ENCODE measurements around the gene ANKRD13A.

DNA sequence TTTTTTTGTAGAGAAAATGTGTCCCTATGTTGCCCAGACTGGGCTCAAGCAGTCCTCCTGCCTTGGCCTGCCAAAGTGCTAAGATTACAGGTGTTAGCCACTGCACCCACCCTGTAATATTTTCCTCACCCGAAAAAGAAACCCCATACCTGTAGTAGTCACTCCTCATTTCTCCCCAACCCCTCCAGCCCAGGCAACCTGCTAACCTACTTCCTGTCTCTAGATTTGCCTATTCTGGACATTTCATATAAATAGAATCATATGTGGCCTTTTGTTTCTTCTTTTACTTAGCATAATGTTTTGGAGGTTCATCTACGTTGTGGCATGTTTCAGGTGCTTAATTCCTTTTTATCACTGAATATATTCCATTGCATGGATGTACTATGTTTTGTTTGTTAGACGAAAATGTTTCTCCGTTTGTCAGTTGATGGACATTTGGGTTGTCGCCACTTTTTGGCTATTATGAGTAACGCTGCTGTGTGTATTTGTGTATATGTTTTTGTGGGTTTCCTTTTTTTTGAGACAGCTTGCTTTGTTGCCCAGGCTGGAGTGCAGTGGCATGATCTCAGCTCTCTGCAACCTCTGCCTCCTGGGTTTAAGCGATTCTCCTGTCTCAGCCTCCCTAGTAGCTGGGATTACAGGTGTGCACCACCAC, 6.2 kb downstream of the ANKRD13A start:
- TF ChIP-seq, protein P1, sequence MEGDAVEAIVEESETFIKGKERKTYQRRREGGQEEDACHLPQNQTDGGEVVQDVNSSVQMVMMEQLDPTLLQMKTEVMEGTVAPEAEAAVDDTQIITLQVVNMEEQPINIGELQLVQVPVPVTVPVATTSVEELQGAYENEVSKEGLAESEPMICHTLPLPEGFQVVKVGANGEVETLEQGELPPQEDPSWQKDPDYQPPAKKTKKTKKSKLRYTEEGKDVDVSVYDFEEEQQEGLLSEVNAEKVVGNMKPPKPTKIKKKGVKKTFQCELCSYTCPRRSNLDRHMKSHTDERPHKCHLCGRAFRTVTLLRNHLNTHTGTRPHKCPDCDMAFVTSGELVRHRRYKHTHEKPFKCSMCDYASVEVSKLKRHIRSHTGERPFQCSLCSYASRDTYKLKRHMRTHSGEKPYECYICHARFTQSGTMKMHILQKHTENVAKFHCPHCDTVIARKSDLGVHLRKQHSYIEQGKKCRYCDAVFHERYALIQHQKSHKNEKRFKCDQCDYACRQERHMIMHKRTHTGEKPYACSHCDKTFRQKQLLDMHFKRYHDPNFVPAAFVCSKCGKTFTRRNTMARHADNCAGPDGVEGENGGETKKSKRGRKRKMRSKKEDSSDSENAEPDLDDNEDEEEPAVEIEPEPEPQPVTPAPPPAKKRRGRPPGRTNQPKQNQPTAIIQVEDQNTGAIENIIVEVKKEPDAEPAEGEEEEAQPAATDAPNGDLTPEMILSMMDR (IDR thresholded peaks at IDR 0.05): no peak
- no peak for TF ChIP-seq POLR2A (IDR thresholded peaks at IDR 0.05)
